SK-N-MC (cell line): ENCODE data around the gene PPT1.
A peak's percentile ranks its signal among the peaks of the same experiment; 100 is the strongest.
"Not testable (repeated sequence)": the region's sequence is repeated elsewhere in the genome, so short reads cannot be mapped to it uniquely, and the experiment has no call there.

ENCODE experiments used
- DNase-seq: peaks from one replicate; pipeline ENCODE4 v3.0.0-alpha.2; 2011; ENCODE audit warnings: low read depth, low spot score
- H3K27ac ChIP-seq: fragments of 200-600 bp; sonication (generic); 2 replicates; pipeline ENCODE4 v1.5.1; 2016; ENCODE audit warnings: mixed run types
- H3K36me3 ChIP-seq: fragments of 200-600 bp; sonication (generic); 2 replicates; pipeline ENCODE4 v1.6.1; 2017; ENCODE audit warnings: antibody characterized with exemption, low read length, mixed read lengths; ENCODE audit not compliant: insufficient read depth
- H3K4me3 ChIP-seq: fragments of 200-600 bp; sonication (generic); 2 replicates; pipeline ENCODE4 v1.5.1; 2016
- H3K9ac ChIP-seq: fragments of 200-600 bp; sonication (generic); 2 replicates; pipeline ENCODE4 v1.8.0; 2017; ENCODE audit warnings: mixed run types, mixed read lengths; ENCODE audit not compliant: insufficient read length
- H3K9me3 ChIP-seq: fragments of 200-600 bp; sonication (generic); 2 replicates; pipeline ENCODE4 v1.6.1; 2017; ENCODE audit warnings: low read depth, mild to moderate bottlenecking, antibody characterized with exemption, low read length, moderate library complexity, mixed read lengths
- EZH2 ChIP-seq: fragments of 200-600 bp; sonication (generic); IDR thresholded peaks from one replicate; pipeline ENCODE4 v1.6.1; 2017; ENCODE audit warnings: antibody characterized with exemption
- FOXP2 ChIP-seq: optimal IDR thresholded peaks from 2 replicates; pipeline ENCODE3; 2011; ENCODE audit warnings: mild to moderate bottlenecking, moderate library complexity; ENCODE audit not compliant: insufficient read depth; ENCODE audit errors: extremely low read length, control extremely low read depth
- POLR2AphosphoS5 ChIP-seq: IDR thresholded peaks from 2 replicates; pipeline ENCODE4 v1.6.1; 2012; ENCODE audit warnings: mild to moderate bottlenecking, low read depth, low read length, borderline replicate concordance

Gene PPT1

GRCh38 chr1:40041466-40041838, 55.6 kb downstream of the PPT1 start:
- no peak for DNase-seq
- Histone ChIP-seq H3K36me3 (no peaks in the 10 kb centered on the region; the same call in 1 of the 2 replicates), H3K4me3 (peak overlapping the region; percentile 93), H3K9ac (peak overlapping the region; percentile 91), H3K9me3 (no peaks in the 10 kb centered on the region), H3K27ac (no peak overlapping the region)
- TF ChIP-seq POLR2AphosphoS5 (no peak), FOXP2 (no peak), EZH2 (no peak)

GRCh38 chr1:40040511-40041465, 56.3 kb downstream of the PPT1 start, which contains the start of gene CAP1:
Gene CAP1 (plus strand): TSS chr1:40040729. CDS start chr1:40059347, 18,618 bp downstream.
- Histone ChIP-seq H3K9me3 (no peaks in the 10 kb centered on the region), H3K36me3 (no peaks in the 10 kb centered on the region; the same call in 1 of the 2 replicates), H3K27ac (peak within 1 kb of the TSS; percentile 34; the same call in 1 of the 2 replicates), H3K4me3 (peak within 1 kb of the TSS; percentile 93), H3K9ac (peak within 1 kb of the TSS; percentile 91)
- peak; percentile 29 for TF ChIP-seq FOXP2
- peak; percentile 72; the same call in 1 of the 2 replicates for TF ChIP-seq POLR2AphosphoS5
- no peak for TF ChIP-seq EZH2
- peak; percentile 61 for DNase-seq

- Histone ChIP-seq H3K36me3 (no peaks in the 10 kb centered on the region; the same call in 1 of the 2 replicates), H3K9ac (peak overlapping the region; percentile 86), H3K27ac (peak overlapping the region; percentile 34; the same call in 1 of the 2 replicates), H3K4me3 (peak overlapping the region; percentile 93), H3K9me3 (no peaks in the 10 kb centered on the region)
- DNase-seq: no peak
- no peak for TF ChIP-seq EZH2
- peak; percentile 85 for TF ChIP-seq POLR2AphosphoS5
Measured at GRCh38 chr1:40039757-40040510, 57.1 kb downstream of the PPT1 start.

GRCh38 chr1:40039245-40039756, 57.8 kb downstream of the PPT1 start:
- Histone ChIP-seq H3K9me3 (no peaks in the 10 kb centered on the region), H3K9ac (peak overlapping the region; percentile 86), H3K4me3 (peak overlapping the region; percentile 93), H3K36me3 (no peaks in the 10 kb centered on the region; the same call in 1 of the 2 replicates), H3K27ac (no peak overlapping the region)
- no peak for DNase-seq
- TF ChIP-seq FOXP2 (no peak), POLR2AphosphoS5 (no peak), EZH2 (no peak)

- Histone ChIP-seq H3K36me3 (no peaks in the 10 kb centered on the region; the same call in 1 of the 2 replicates), H3K9me3 (no peaks in the 10 kb centered on the region), H3K9ac (peak overlapping the region; percentile 86), H3K27ac (no peak overlapping the region), H3K4me3 (no peak overlapping the region)
- TF ChIP-seq EZH2: no peak
- no peak for TF ChIP-seq POLR2AphosphoS5
- TF ChIP-seq FOXP2: no peak
- no peak for DNase-seq
Measured at GRCh38 chr1:40038697-40039096, 58.4 kb downstream of the PPT1 start.

- H3K27ac ChIP-seq: not testable (repeated sequence)
Measured at GRCh38 chr1:40037254-40037653, 59.8 kb downstream of the PPT1 start.

GRCh38 chr1:40036574-40036973, 60.5 kb downstream of the PPT1 start:
- DNase-seq: no peak
- Histone ChIP-seq H3K4me3 (no peak overlapping the region), H3K36me3 (no peaks in the 10 kb centered on the region), H3K9ac (no peak overlapping the region), H3K27ac (no peak overlapping the region), H3K9me3 (no peaks in the 10 kb centered on the region)
- TF ChIP-seq FOXP2: no peak
- no peak for TF ChIP-seq POLR2AphosphoS5
- TF ChIP-seq EZH2: no peak

More at GRCh38 chr1:40037254-40037653, 59.8 kb downstream of the PPT1 start:
- not testable (repeated sequence) for H3K9ac ChIP-seq, DNase-seq, H3K4me3 ChIP-seq, H3K36me3 ChIP-seq, H3K9me3 ChIP-seq

GRCh38 chr1:40034869-40035268, 62.2 kb downstream of the PPT1 start:
- H3K36me3 ChIP-seq: no peaks in the 10 kb centered on the region
- no peak overlapping the region for H3K9ac ChIP-seq
- no peak for DNase-seq
- H3K27ac ChIP-seq: no peak overlapping the region
- no peak overlapping the region for H3K4me3 ChIP-seq
- no peaks in the 10 kb centered on the region for H3K9me3 ChIP-seq
- TF ChIP-seq POLR2AphosphoS5: no peak
- no peak for TF ChIP-seq EZH2
- no peak for TF ChIP-seq FOXP2
